Panc1 (cell line): ENCODE data around the gene POFUT2. TPM values are rescaled to one million over a fixed set of nuclear protein-coding genes. Genes with fewer than 3 reads are reported as not detected.

Source experiments
- ATAC-seq: fragments of 200-7000 bp; cut with Tn5 transposase; 2 replicates; pipeline ENCODE4 v1.9.1; 2020; ENCODE audit warnings: mild to moderate bottlenecking, moderate library complexity
- BruUV-seq: library from RNA; stranded (reverse); fragments of 400-500 nt; replicated peaks from 2 replicates; lab custom pipeline; 2021; lab: Mats Ljungman, UMichigan
- CTCF ChIA-PET: fragments of 300-600 bp; sonication (Branson Sonifier 250); formaldehyde crosslinking; loops from one replicate; lab custom pipeline; 2022; ENCODE audit warnings: antibody characterized with exemption; lab: Charles Lee
- POLR2A ChIA-PET: fragments of 300-600 bp; sonication (Branson Sonifier 250); formaldehyde crosslinking; loops from one replicate; lab custom pipeline; 2022; ENCODE audit warnings: antibody characterized with exemption; lab: Charles Lee
- DNase-seq: peaks from one replicate; pipeline ENCODE4 v3.0.0-alpha.2; 2010; ENCODE audit warnings: low read depth, low spot score
- H3K27ac ChIP-seq: 2 replicates; pipeline ENCODE4 v1.5.1; 2011; ENCODE audit warnings: mild to moderate bottlenecking, low read length, inconsistent platforms
- H3K27me3 ChIP-seq: fragments of 200-500 bp; sonication (Bioruptor generic); 2 replicates; pipeline ENCODE4 v1.6.0; 2014; ENCODE audit warnings: low read length, inconsistent platforms; ENCODE audit not compliant: control insufficient read depth, insufficient read depth
- H3K36me3 ChIP-seq: fragments of 200-500 bp; sonication (Bioruptor generic); 2 replicates; pipeline ENCODE4 v1.5.1; 2014; ENCODE audit warnings: inconsistent platforms, mild to moderate bottlenecking, low read length, moderate library complexity; ENCODE audit not compliant: control insufficient read depth, insufficient read depth
- H3K4me1 ChIP-seq: 2 replicates; pipeline ENCODE4 v1.5.1; 2011; ENCODE audit warnings: inconsistent platforms, mild to moderate bottlenecking, low read length, moderate library complexity; ENCODE audit not compliant: control insufficient read depth, insufficient read depth
- H3K4me3 ChIP-seq, 2 experiments: 2 replicates each; pipeline ENCODE4 v1.5.1; 2011 to 2012; ENCODE audit warnings: low read depth in 2 of 2, low read length in 2 of 2, mild to moderate bottlenecking in 2 of 2, inconsistent platforms in 1 of 2, moderate library complexity in 1 of 2
- H3K9me3 ChIP-seq: fragments of 200-500 bp; sonication (Bioruptor generic); 2 replicates; pipeline ENCODE4 v1.5.1; 2014; ENCODE audit warnings: low read depth, mild to moderate bottlenecking, inconsistent platforms, low read length, moderate library complexity; ENCODE audit not compliant: control insufficient read depth, insufficient read depth
- CTCF ChIP-seq: fragments of 450-650 bp; IDR thresholded peaks from 2 replicates; pipeline ENCODE4 v1.5.1; 2017; ENCODE audit warnings: mild to moderate bottlenecking
- POLR2AphosphoS5 ChIP-seq: IDR thresholded peaks from 2 replicates; pipeline ENCODE4 v1.6.1; 2012; ENCODE audit warnings: mild to moderate bottlenecking, low read depth, low read length, moderate library complexity
- REST ChIP-seq, 2 experiments: IDR thresholded peaks; 2 replicates each; pipeline ENCODE4 v1.6.1; 2011 to 2012; ENCODE audit warnings: low read depth in 2 of 2, control low read depth in 1 of 2, low read length in 1 of 2, mild to moderate bottlenecking in 1 of 2, moderate library complexity in 1 of 2; ENCODE audit not compliant: insufficient read depth in 1 of 2
- SIN3A ChIP-seq: IDR thresholded peaks from 2 replicates; pipeline ENCODE4 v1.6.1; 2012; ENCODE audit warnings: low read depth, mild to moderate bottlenecking, low read length, moderate library complexity, borderline replicate concordance; ENCODE audit not compliant: insufficient read depth
- TCF7L2 ChIP-seq: IDR thresholded peaks from 2 replicates; pipeline ENCODE4 v1.6.1; 2011; ENCODE audit warnings: mild to moderate bottlenecking, low read depth, low read length, inconsistent platforms
- in situ Hi-C: cut with HindIII; loops from 2 replicates; pipeline ENCODE4 v1.10.0; 2016; ENCODE audit warnings: low sequenced_read_pairs, low pct_unique_long_range_greater_than_20kb
- intact Hi-C: fragments of 100-400 bp; cut with micrococcal nuclease; formaldehyde crosslinking; loops from one replicate; pipeline ENCODE4 v1.10.0; 2022; ENCODE audit not compliant: unreplicated experiment
- total RNA-seq: library from RNA; stranded (reverse); gene quantifications from one replicate; pipeline ENCODE4 v1.2.1, GENCODE V29; 2021; ENCODE audit not compliant: unreplicated experiment

The POFUT2 gene
- total RNA-seq, 1 experiment from 2014 or later: 59.6 TPM

- BruUV-seq: no TSS peak
- TF ChIP-seq CTCF: no peak
- TF ChIP-seq POLR2AphosphoS5: no peak
- TF ChIP-seq SIN3A: no peak
- TF ChIP-seq REST (IDR thresholded peaks at IDR 0.05; ENCODE audit: insufficient read depth in 1 of 2, low read depth in 2 of 2, low read length in 1 of 2): no peak
- no peak for TF ChIP-seq TCF7L2
- ChIA-PET CTCF (no interaction called here), POLR2A (no interaction called here)
- no peak for ATAC-seq
- H3K27ac ChIP-seq: peak overlapping the region; percentile 29; the same call in 1 of the 2 replicates
- in situ Hi-C loops (no loop called here), intact Hi-C loops (no loop called here)
- H3K4me1 ChIP-seq: peaks cover 38% of the 10 kb centered on the region
- H3K27me3 ChIP-seq: no peaks in the 10 kb centered on the region
- no peaks in the 10 kb centered on the region for H3K9me3 ChIP-seq
- no peaks in the 10 kb centered on the region for H3K36me3 ChIP-seq
- H3K4me3 ChIP-seq: no peak overlapping the region
- DNase-seq: no peak
These were observed 16.8 kb upstream of the POFUT2 start for GRCh38 chr21:45304476-45304830.

- CTCF ChIA-PET: no interaction called here
- in situ Hi-C loops (no loop called here), intact Hi-C loops (no loop called here)
- no TSS peak for BruUV-seq
- no peaks in the 10 kb centered on the region for H3K27me3 ChIP-seq
- POLR2A ChIA-PET: no interaction called here
- H3K9me3 ChIP-seq: no peaks in the 10 kb centered on the region
- H3K4me3 ChIP-seq: no peak overlapping the region
- no peaks in the 10 kb centered on the region for H3K36me3 ChIP-seq
- H3K27ac ChIP-seq: peak overlapping the region; percentile 29; the same call in 1 of the 2 replicates
- DNase-seq (no peak), ATAC-seq (no peak)
- peaks cover 39% of the 10 kb centered on the region for H3K4me1 ChIP-seq
- TF ChIP-seq POLR2AphosphoS5: no peak
- no peak for TF ChIP-seq TCF7L2
- TF ChIP-seq REST (IDR thresholded peaks at IDR 0.05; ENCODE audit: insufficient read depth in 1 of 2, low read depth in 2 of 2, low read length in 1 of 2): no peak
- no peak for TF ChIP-seq CTCF
- no peak for TF ChIP-seq SIN3A
These were observed 16.2 kb upstream of the POFUT2 start for GRCh38 chr21:45303751-45304475.
